Sigmoid colon (tissue), 7 donors: ENCODE data around the gene HDAC4. TPM values are rescaled to one million over a fixed set of nuclear protein-coding genes. Genes with fewer than 3 reads are reported as not detected.

Source experiments
- DNase-seq: peaks from one replicate; pipeline ENCODE4 v3.0.0-alpha.2; 2019
- H3K27ac ChIP-seq, 4 donors: fragments of 200-600 bp; sonication (generic); one replicate each; pipeline ENCODE4 v1.5.1; 2016 to 2019; ENCODE audit warnings: mild to moderate bottlenecking in 1 of 4
- H3K27me3 ChIP-seq, 3 donors: fragments of 200-600 bp; sonication (generic); one replicate each; pipeline ENCODE4 v1.5.1; 2019; ENCODE audit warnings: mild to moderate bottlenecking in 1 of 3
- H3K36me3 ChIP-seq, 4 donors: fragments of 200-600 bp; sonication (generic); one replicate each; pipeline ENCODE4 v1.5.1; 2016 to 2019
- H3K4me1 ChIP-seq, 4 donors: fragments of 200-600 bp; sonication (generic); one replicate each; pipeline ENCODE4 v1.5.1; 2017 to 2019
- H3K4me3 ChIP-seq, 4 donors: fragments of 200-600 bp; sonication (generic); one replicate each; pipeline ENCODE4 v1.5.1; 2017 to 2019; ENCODE audit warnings: mild to moderate bottlenecking in 2 of 4, moderate library complexity in 1 of 4
- H3K9me3 ChIP-seq, 4 donors: fragments of 200-600 bp in 3 of 4; sonication (generic) in 3 of 4; one replicate each; pipeline versions ENCODE4 v1.5.1 to v1.6.1; 2013 to 2019
- CTCF ChIP-seq, 4 experiments: fragments of 450-650 bp in 3 of 4; fragments of 200-600 bp in 1 of 4; IDR thresholded peaks; one replicate each; pipeline ENCODE4 v1.5.1; 2016 to 2019; ENCODE audit warnings: antibody characterized with exemption in 4 of 4, mild to moderate bottlenecking in 3 of 4, moderate library complexity in 2 of 4
- EP300 ChIP-seq, 4 donors: sonication (generic); formaldehyde crosslinking; IDR thresholded peaks; one replicate each; pipeline ENCODE4 v1.6.1; 2017; ENCODE audit warnings: antibody characterized with exemption in 4 of 4
- POLR2A ChIP-seq, 2 donors: fragments of 450-650 bp; IDR thresholded peaks; one replicate each; pipeline ENCODE4 v1.6.1; 2016; ENCODE audit warnings: antibody characterized with exemption in 2 of 2, mild to moderate bottlenecking in 2 of 2, moderate library complexity in 2 of 2
- POLR2AphosphoS5 ChIP-seq, 4 donors: sonication (generic); formaldehyde crosslinking; IDR thresholded peaks; one replicate each; pipeline ENCODE4 v1.6.1; 2017; ENCODE audit warnings: antibody characterized with exemption in 4 of 4
- WGBS, 2 donors: extraction: QIAGEN DNeasy Blood & Tissue Kit; methylation state at CpG; one replicate each; pipeline ENCODE4 v1.1.7; 2013; 5-methylcytosine and 5-hydroxymethylcytosine counted together
- intact Hi-C: fragments of 100-400 bp; cut with DNase I; formaldehyde crosslinking; loops from one replicate; pipeline ENCODE4 v1.15.1; 2023
- polyA plus RNA-seq, 3 donors: library from polyadenylated mRNA; stranded (reverse); fragments of 200-250 nt; gene quantifications; one replicate each; pipeline ENCODE4 v1.2.3, GENCODE V29; 2013
- total RNA-seq, 4 donors: library from RNA; depleted of rRNA; stranded (reverse); fragments of >200 nt; gene quantifications; one replicate each; pipeline ENCODE4 v1.1.0, GENCODE V29; 2016
- donor health status: healthy with polysubstance abuse.
- donor health status: Bipolar disorder and iron deficiency.
- donor health status: healthy.

The HDAC4 gene
- total and polyA plus RNA-seq, 7 donors = 1.8 to 196 (median 77.0) TPM

- TF ChIP-seq POLR2AphosphoS5 (IDR thresholded peaks at IDR 0.05) = peak in 1 of 4 donors; percentile 43
- no peak for TF ChIP-seq CTCF (IDR thresholded peaks at IDR 0.05)
- Histone ChIP-seq H3K4me1 (peaks cover 0 to 100% (median 98%) of the 10 kb centered on the region in 4 donors), H3K27ac (peak overlapping the region; percentile 68 to 97 (median 90)), H3K36me3 (no peaks in the 10 kb centered on the region), H3K27me3 (no peaks in the 10 kb centered on the region), H3K4me3 (no peak overlapping the region), H3K9me3 (no peaks in the 10 kb centered on the region)
- intact Hi-C loops = no loop called here
- 76 to 84% methylated on average over 4 of the region's 4 CpGs for WGBS, 2 donors
- no peak for DNase-seq
These were observed 112.6 kb downstream of the HDAC4 start for GRCh38 chr2:239288237-239288636.

GRCh38 chr2:239287461-239287860, 113.4 kb downstream of the HDAC4 start:
- TF ChIP-seq EP300 (IDR thresholded peaks at IDR 0.05) = no peak
- no peak for TF ChIP-seq POLR2A (IDR thresholded peaks at IDR 0.05)
- TF ChIP-seq CTCF (IDR thresholded peaks at IDR 0.05) = no peak
- no peak for TF ChIP-seq POLR2AphosphoS5 (IDR thresholded peaks at IDR 0.05)
- no peaks in the 10 kb centered on the region for H3K36me3 ChIP-seq
- H3K4me1 ChIP-seq = peaks cover 0 to 100% (median 97%) of the 10 kb centered on the region in 4 donors
- no peaks in the 10 kb centered on the region for H3K27me3 ChIP-seq
- H3K27ac ChIP-seq = peak overlapping the region; percentile 68 to 97 (median 90)
- WGBS, 2 donors = 68 to 76% methylated on average over 5 of the region's 5 CpGs
- no peaks in the 10 kb centered on the region for H3K9me3 ChIP-seq
- peak; percentile 28 for DNase-seq
- H3K4me3 ChIP-seq = no peak overlapping the region
- intact Hi-C loops = no loop called here

GRCh38 chr2:239286901-239287300, 113.9 kb downstream of the HDAC4 start:
- Histone ChIP-seq H3K4me3 (no peak overlapping the region), H3K4me1 (peaks cover 0 to 95% (median 91%) of the 10 kb centered on the region in 4 donors), H3K36me3 (no peaks in the 10 kb centered on the region), H3K27ac (peak overlapping the region in 3 of 4 donors; percentile 83 to 97 (median 96)), H3K9me3 (no peaks in the 10 kb centered on the region), H3K27me3 (no peaks in the 10 kb centered on the region)
- DNase-seq = peak; percentile 55
- intact Hi-C loops = no loop called here
- TF ChIP-seq CTCF (IDR thresholded peaks at IDR 0.05) (no peak), POLR2A (IDR thresholded peaks at IDR 0.05) (no peak), POLR2AphosphoS5 (IDR thresholded peaks at IDR 0.05) (no peak), EP300 (IDR thresholded peaks at IDR 0.05) (no peak)
- 95 to 98% methylated on average over 10 of the region's 10 CpGs for WGBS, 2 donors

- no peak for DNase-seq
- H3K36me3 ChIP-seq = no peaks in the 10 kb centered on the region
- intact Hi-C loops = no loop called here
- H3K4me1 ChIP-seq = peaks cover 0 to 88% (median 81%) of the 10 kb centered on the region in 4 donors
- peak overlapping the region in 3 of 4 donors; percentile 83 to 97 (median 96) for H3K27ac ChIP-seq
- 77 to 94% methylated on average over 3 of the region's 3 CpGs for WGBS, 2 donors
- no peaks in the 10 kb centered on the region for H3K27me3 ChIP-seq
- TF ChIP-seq POLR2AphosphoS5 (IDR thresholded peaks at IDR 0.05) (no peak), CTCF (IDR thresholded peaks at IDR 0.05) (no peak), POLR2A (IDR thresholded peaks at IDR 0.05) (no peak), EP300 (IDR thresholded peaks at IDR 0.05) (no peak)
- peak overlapping the region in 3 of 4 donors; percentile 22 to 28 (median 27) for H3K4me3 ChIP-seq
- H3K9me3 ChIP-seq = no peaks in the 10 kb centered on the region
These were observed 114.9 kb downstream of the HDAC4 start for GRCh38 chr2:239285932-239286230.
